HG03103 (cell line): ENCODE measurements around the gene WDR82.

Experiments
- ATAC-seq: cut with Tn5 transposase; IDR thresholded peaks from one replicate; pipeline ENCODE4 v1.9.1; 2021; ENCODE audit warnings: low read depth; ENCODE audit not compliant: unreplicated experiment

WDR82 gene

GRCh38 chr3:52227766-52228165 is 50.7 kb downstream of the WDR82 start:
- no peak for ATAC-seq

- no peak for ATAC-seq
Observed at GRCh38 chr3:52227117-52227516, 51.3 kb downstream of the WDR82 start.

GRCh38 chr3:52226229-52226817 is 52.1 kb downstream of the WDR82 start:
- ATAC-seq = no peak

GRCh38 chr3:52225452-52226228 is 52.8 kb downstream of the WDR82 start, which contains the start of gene TLR9:
TLR9 (minus strand) TSS chr3:52225645; CDS start chr3:52225529, 116 bp downstream.
- peak; percentile 76 for ATAC-seq

GRCh38 chr3:52223449-52224408 is 54.7 kb downstream of the WDR82 start:
- no peak for ATAC-seq

GRCh38 chr3:52222319-52223221 is 55.9 kb downstream of the WDR82 start:
- no peak for ATAC-seq

GRCh38 chr3:52221563-52222318 is 56.7 kb downstream of the WDR82 start:
- ATAC-seq = no peak

- no peak for ATAC-seq
Observed at GRCh38 chr3:52221141-52221562, 57.3 kb downstream of the WDR82 start.

- no peak for ATAC-seq
Observed at GRCh38 chr3:52220380-52221026, 57.9 kb downstream of the WDR82 start.

- ATAC-seq = no peak
Observed at GRCh38 chr3:52218937-52219650, 59.4 kb downstream of the WDR82 start.

- no peak for ATAC-seq
Observed at GRCh38 chr3:52218454-52218853, 60.0 kb downstream of the WDR82 start.

- ATAC-seq = no peak
Observed at GRCh38 chr3:52218026-52218425, 60.4 kb downstream of the WDR82 start.

GRCh38 chr3:52217409-52217805 is 61.0 kb downstream of the WDR82 start:
- no peak for ATAC-seq

- no peak for ATAC-seq
Observed at GRCh38 chr3:52216585-52217408, 61.7 kb downstream of the WDR82 start.

- no peak for ATAC-seq
Observed at GRCh38 chr3:52215351-52215750, 63.1 kb downstream of the WDR82 start.

- ATAC-seq = no peak
Observed at GRCh38 chr3:52213901-52214300, 64.5 kb downstream of the WDR82 start.

- no peak for ATAC-seq
Observed at GRCh38 chr3:52213005-52213404, 65.4 kb downstream of the WDR82 start.
